GM23248 (cell line): Measurements from ENCODE around the gene FRK. TPM values are rescaled to one million over a fixed set of nuclear protein-coding genes. Genes with fewer than 3 reads are reported as not detected.

Experiments
- DNase-seq: peaks from one replicate; pipeline ENCODE4 v3.0.0-alpha.2; 2015
- H2AFZ ChIP-seq: fragments of 200-600 bp; sonication (generic); 2 replicates; pipeline ENCODE4 v1.6.1; 2016; ENCODE audit warnings: antibody characterized with exemption
- H3F3A ChIP-seq: fragments of 200-600 bp; sonication (generic); 2 replicates; pipeline ENCODE4 v1.6.1; 2016; ENCODE audit warnings: mild to moderate bottlenecking, antibody characterized with exemption, mixed run types; ENCODE audit not compliant: insufficient read depth
- H3K27ac ChIP-seq: fragments of 200-600 bp; sonication (generic); 2 replicates; pipeline ENCODE4 v1.5.1; 2016; ENCODE audit warnings: mild to moderate bottlenecking
- H3K27me3 ChIP-seq: fragments of 200-600 bp; sonication (generic); replicated peaks from 2 replicates; pipeline ENCODE4 v1.6.1; 2016; ENCODE audit warnings: mild to moderate bottlenecking; ENCODE audit not compliant: insufficient read depth
- H3K36me3 ChIP-seq: fragments of 200-600 bp; sonication (generic); 2 replicates; pipeline ENCODE4 v1.6.1; 2016; ENCODE audit warnings: low read depth, mild to moderate bottlenecking
- H3K4me1 ChIP-seq: fragments of 200-600 bp; sonication (generic); 2 replicates; pipeline ENCODE4 v1.6.1; 2016; ENCODE audit warnings: mild to moderate bottlenecking; ENCODE audit not compliant: insufficient read depth
- H3K4me2 ChIP-seq: fragments of 200-600 bp; sonication (generic); one replicate; pipeline ENCODE4 v1.6.1; 2016; ENCODE audit warnings: mild to moderate bottlenecking; ENCODE audit not compliant: unreplicated experiment
- H3K4me3 ChIP-seq: fragments of 200-600 bp; sonication (generic); 2 replicates; pipeline ENCODE4 v1.5.1; 2016; ENCODE audit warnings: mild to moderate bottlenecking
- H3K79me2 ChIP-seq: fragments of 200-600 bp; sonication (generic); 2 replicates; pipeline ENCODE4 v1.6.1; 2016; ENCODE audit warnings: mild to moderate bottlenecking; ENCODE audit not compliant: insufficient read depth
- H3K9ac ChIP-seq: fragments of 200-600 bp; sonication (generic); 2 replicates; pipeline ENCODE4 v1.6.1; 2016; ENCODE audit warnings: mild to moderate bottlenecking
- H3K9me2 ChIP-seq: fragments of 200-600 bp; sonication (generic); 2 replicates; pipeline ENCODE4 v1.6.1; 2016; ENCODE audit warnings: mixed run types, mild to moderate bottlenecking, moderate library complexity; ENCODE audit not compliant: insufficient read depth
- H3K9me3 ChIP-seq: fragments of 200-600 bp; sonication (generic); one replicate; pipeline ENCODE4 v1.6.1; 2017; ENCODE audit warnings: low read depth
- H4K20me1 ChIP-seq: fragments of 200-600 bp; sonication (generic); 2 replicates; pipeline ENCODE4 v1.6.0; 2016; ENCODE audit not compliant: insufficient read depth
- EZH2 ChIP-seq: fragments of 200-600 bp; sonication (generic); IDR thresholded peaks from 2 replicates; pipeline ENCODE4 v1.6.1; 2018; ENCODE audit warnings: antibody characterized with exemption, mild to moderate bottlenecking; ENCODE audit not compliant: insufficient read depth, poor library complexity, severe bottlenecking
- EZH2phosphoT487 ChIP-seq: fragments of 200-600 bp; sonication (generic); IDR thresholded peaks from 2 replicates; pipeline ENCODE4 v1.6.1; 2018; ENCODE audit warnings: antibody characterized with exemption, moderate library complexity, mild to moderate bottlenecking, low read depth; ENCODE audit not compliant: insufficient read depth
- WGBS, 2 experiments: methylation state at CpG; one replicate each; pipeline ENCODE4 v1.1.6; 2015 to 2017; ENCODE audit warnings: low lambda C conversion rate in 2 of 2, low coverage in 1 of 2; ENCODE audit errors: missing lambda C conversion rate in 2 of 2; 5-methylcytosine and 5-hydroxymethylcytosine counted together
- in situ Hi-C: fragments of 300-500 bp; cut with MboI; formaldehyde crosslinking; loops from 2 replicates; pipeline ENCODE4 v1.15.0; 2020
- polyA plus RNA-seq: library from polyadenylated mRNA; unstranded; fragments of >200 nt; fragmentation: Nextera tagmentation; extraction: Ambion mirVana; gene quantifications from 2 replicates; pipeline ENCODE4 v1.2.1, GENCODE V29; 2016
- total RNA-seq: library from RNA; depleted of rRNA; stranded (reverse); fragments of >200 nt; shearing (Covaris generic); gene quantifications from 2 replicates; pipeline ENCODE4 v1.2.3, GENCODE V29; 2014; rRNA removed

The FRK gene
- total RNA-seq = 0.13 and 0.32 TPM in 2 replicates
- 0.06 and 0.09 TPM in 2 replicates for polyA plus RNA-seq

- Histone ChIP-seq H3F3A (no peaks in the 10 kb centered on the region), H3K4me1 (peaks cover 21% of the 10 kb centered on the region), H3K27ac (peak within 1 kb of the TSS; percentile 69), H3K9ac (peak within 1 kb of the TSS; percentile 81), H3K36me3 (no peaks in the 10 kb centered on the region), H3K27me3 (no peaks in the 10 kb centered on the region), H4K20me1 (no peaks in the 10 kb centered on the region), H2AFZ (peak within 1 kb of the TSS; percentile 99), H3K4me3 (peak within 1 kb of the TSS; percentile 83), H3K9me2 (no peaks in the 10 kb centered on the region), H3K79me2 (no peaks in the 10 kb centered on the region), H3K9me3 (no peaks in the 10 kb centered on the region), H3K4me2 (peak within 1 kb of the TSS; percentile 99)
- 3 to 6% methylated on average over 7 of the region's 7 CpGs for WGBS, 2 experiments
- no peak for TF ChIP-seq EZH2phosphoT487
- TF ChIP-seq EZH2 = no peak
- peak; percentile 70 for DNase-seq
- in situ Hi-C loops = no loop called here
Observed at GRCh38 chr6:116060572-116061283, at the start of gene FRK. FRK (minus strand) TSS chr6:116060891; CDS start chr6:116060311, 580 bp downstream.

- Histone ChIP-seq H3K36me3 (no peaks in the 10 kb centered on the region), H3K4me1 (peaks cover 8% of the 10 kb centered on the region; the same call in 1 of the 2 replicates), H4K20me1 (no peaks in the 10 kb centered on the region), H3F3A (no peaks in the 10 kb centered on the region), H3K4me2 (no peak overlapping the region), H3K79me2 (no peaks in the 10 kb centered on the region), H3K9me2 (no peaks in the 10 kb centered on the region), H3K4me3 (no peak overlapping the region), H3K9me3 (no peaks in the 10 kb centered on the region), H3K27ac (no peak overlapping the region), H2AFZ (no peak overlapping the region), H3K9ac (no peak overlapping the region), H3K27me3 (no peaks in the 10 kb centered on the region)
- DNase-seq = no peak
- in situ Hi-C loops = no loop called here
- 9 to 14% methylated on average over 1 of the region's 1 CpG for WGBS, 2 experiments
- TF ChIP-seq EZH2phosphoT487 (no peak), EZH2 (no peak)
Observed at GRCh38 chr6:116108836-116109235, 48.1 kb upstream of the FRK start.

GRCh38 chr6:116106146-116106545 lies 45.5 kb upstream of the FRK start:
- Histone ChIP-seq H3K27me3 (no peaks in the 10 kb centered on the region), H3K4me3 (no peak overlapping the region), H3K9me2 (no peaks in the 10 kb centered on the region), H3K36me3 (no peaks in the 10 kb centered on the region), H3K79me2 (no peaks in the 10 kb centered on the region), H4K20me1 (no peaks in the 10 kb centered on the region), H2AFZ (no peak overlapping the region), H3K4me2 (no peak overlapping the region), H3K27ac (no peak overlapping the region), H3K9me3 (no peaks in the 10 kb centered on the region), H3K4me1 (peaks cover 13% of the 10 kb centered on the region; the same call in 1 of the 2 replicates), H3K9ac (no peak overlapping the region), H3F3A (0 out of 2 replicates have a peak, but pooled peaks cover 7% of the 10 kb centered on the region)
- no peak for DNase-seq
- TF ChIP-seq EZH2phosphoT487 (no peak), EZH2 (no peak)
- in situ Hi-C loops = no loop called here
- 42 to 65% methylated on average over 1 of the region's 1 CpG for WGBS, 2 experiments

GRCh38 chr6:116105247-116105646 lies 44.6 kb upstream of the FRK start:
- Histone ChIP-seq H3F3A (0 out of 2 replicates have a peak, but pooled peaks cover 7% of the 10 kb centered on the region), H4K20me1 (no peaks in the 10 kb centered on the region), H3K36me3 (no peaks in the 10 kb centered on the region), H3K27ac (no peak overlapping the region), H3K9me3 (no peaks in the 10 kb centered on the region), H3K4me1 (peaks cover 13% of the 10 kb centered on the region; the same call in 1 of the 2 replicates), H3K4me3 (no peak overlapping the region), H3K9ac (no peak overlapping the region), H3K27me3 (no peaks in the 10 kb centered on the region), H3K9me2 (no peaks in the 10 kb centered on the region), H3K4me2 (no peak overlapping the region), H2AFZ (no peak overlapping the region), H3K79me2 (no peaks in the 10 kb centered on the region)
- no peak for DNase-seq
- in situ Hi-C loops = no loop called here
- 86 to 89% methylated on average over 3 of the region's 3 CpGs for WGBS, 2 experiments
- no peak for TF ChIP-seq EZH2phosphoT487
- no peak for TF ChIP-seq EZH2
